ENCODE measurements around the gene CERKL.

DNA sequence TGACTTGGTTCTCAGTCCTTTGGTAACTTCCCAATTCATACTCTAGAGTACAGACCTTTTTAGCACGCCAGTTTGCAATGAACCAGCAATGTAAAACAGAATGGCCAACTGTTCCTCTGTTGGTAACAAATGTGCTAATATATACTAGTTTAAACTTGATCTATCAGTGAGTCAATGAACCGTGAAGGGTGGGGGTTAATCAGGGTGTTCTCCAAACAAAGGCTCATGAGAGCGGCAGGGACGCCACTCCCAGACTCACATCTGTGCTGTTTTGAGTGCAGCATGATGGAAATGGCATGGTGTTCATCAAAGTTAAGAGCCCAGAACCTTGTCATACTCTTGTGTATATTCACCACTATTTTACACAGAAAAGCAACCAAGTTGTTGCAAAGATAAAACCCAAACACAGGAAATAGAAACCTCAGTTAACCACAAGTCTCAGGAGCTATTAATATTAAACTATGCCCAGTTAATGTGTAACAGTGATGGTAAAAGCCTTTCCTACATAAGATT is 70.3 kb downstream of the CERKL start:
- TF ChIP-seq, protein P1, sequence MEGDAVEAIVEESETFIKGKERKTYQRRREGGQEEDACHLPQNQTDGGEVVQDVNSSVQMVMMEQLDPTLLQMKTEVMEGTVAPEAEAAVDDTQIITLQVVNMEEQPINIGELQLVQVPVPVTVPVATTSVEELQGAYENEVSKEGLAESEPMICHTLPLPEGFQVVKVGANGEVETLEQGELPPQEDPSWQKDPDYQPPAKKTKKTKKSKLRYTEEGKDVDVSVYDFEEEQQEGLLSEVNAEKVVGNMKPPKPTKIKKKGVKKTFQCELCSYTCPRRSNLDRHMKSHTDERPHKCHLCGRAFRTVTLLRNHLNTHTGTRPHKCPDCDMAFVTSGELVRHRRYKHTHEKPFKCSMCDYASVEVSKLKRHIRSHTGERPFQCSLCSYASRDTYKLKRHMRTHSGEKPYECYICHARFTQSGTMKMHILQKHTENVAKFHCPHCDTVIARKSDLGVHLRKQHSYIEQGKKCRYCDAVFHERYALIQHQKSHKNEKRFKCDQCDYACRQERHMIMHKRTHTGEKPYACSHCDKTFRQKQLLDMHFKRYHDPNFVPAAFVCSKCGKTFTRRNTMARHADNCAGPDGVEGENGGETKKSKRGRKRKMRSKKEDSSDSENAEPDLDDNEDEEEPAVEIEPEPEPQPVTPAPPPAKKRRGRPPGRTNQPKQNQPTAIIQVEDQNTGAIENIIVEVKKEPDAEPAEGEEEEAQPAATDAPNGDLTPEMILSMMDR (IDR thresholded peaks at IDR 0.05): no peak
- TF ChIP-seq POLR2A (IDR thresholded peaks at IDR 0.05): no peak
